Glomerular endothelial cell (primary cell): Measurements from ENCODE around the gene ARSD. TPM values are rescaled to one million over a fixed set of nuclear protein-coding genes. Genes with fewer than 3 reads are reported as not detected.
"Not testable (repeated sequence)": the region's sequence is repeated elsewhere in the genome, so short reads cannot be mapped to it uniquely, and the experiment has no call there.

ENCODE experiments used
- DNase-seq: peaks from one replicate; pipeline ENCODE4 v3.0.0-alpha.2; 2011; ENCODE audit warnings: low read depth, low spot score; ENCODE audit errors: extremely low read depth
- total RNA-seq: library from RNA; depleted of rRNA; stranded (reverse); fragments of >200 nt; gene quantifications from 2 replicates; pipeline ENCODE4 v1.2.3, GENCODE V29; 2015

Gene ARSD, protein sequence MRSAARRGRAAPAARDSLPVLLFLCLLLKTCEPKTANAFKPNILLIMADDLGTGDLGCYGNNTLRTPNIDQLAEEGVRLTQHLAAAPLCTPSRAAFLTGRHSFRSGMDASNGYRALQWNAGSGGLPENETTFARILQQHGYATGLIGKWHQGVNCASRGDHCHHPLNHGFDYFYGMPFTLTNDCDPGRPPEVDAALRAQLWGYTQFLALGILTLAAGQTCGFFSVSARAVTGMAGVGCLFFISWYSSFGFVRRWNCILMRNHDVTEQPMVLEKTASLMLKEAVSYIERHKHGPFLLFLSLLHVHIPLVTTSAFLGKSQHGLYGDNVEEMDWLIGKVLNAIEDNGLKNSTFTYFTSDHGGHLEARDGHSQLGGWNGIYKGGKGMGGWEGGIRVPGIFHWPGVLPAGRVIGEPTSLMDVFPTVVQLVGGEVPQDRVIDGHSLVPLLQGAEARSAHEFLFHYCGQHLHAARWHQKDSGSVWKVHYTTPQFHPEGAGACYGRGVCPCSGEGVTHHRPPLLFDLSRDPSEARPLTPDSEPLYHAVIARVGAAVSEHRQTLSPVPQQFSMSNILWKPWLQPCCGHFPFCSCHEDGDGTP
- 27.4 and 32.5 TPM in 2 replicates for total RNA-seq

DNA sequence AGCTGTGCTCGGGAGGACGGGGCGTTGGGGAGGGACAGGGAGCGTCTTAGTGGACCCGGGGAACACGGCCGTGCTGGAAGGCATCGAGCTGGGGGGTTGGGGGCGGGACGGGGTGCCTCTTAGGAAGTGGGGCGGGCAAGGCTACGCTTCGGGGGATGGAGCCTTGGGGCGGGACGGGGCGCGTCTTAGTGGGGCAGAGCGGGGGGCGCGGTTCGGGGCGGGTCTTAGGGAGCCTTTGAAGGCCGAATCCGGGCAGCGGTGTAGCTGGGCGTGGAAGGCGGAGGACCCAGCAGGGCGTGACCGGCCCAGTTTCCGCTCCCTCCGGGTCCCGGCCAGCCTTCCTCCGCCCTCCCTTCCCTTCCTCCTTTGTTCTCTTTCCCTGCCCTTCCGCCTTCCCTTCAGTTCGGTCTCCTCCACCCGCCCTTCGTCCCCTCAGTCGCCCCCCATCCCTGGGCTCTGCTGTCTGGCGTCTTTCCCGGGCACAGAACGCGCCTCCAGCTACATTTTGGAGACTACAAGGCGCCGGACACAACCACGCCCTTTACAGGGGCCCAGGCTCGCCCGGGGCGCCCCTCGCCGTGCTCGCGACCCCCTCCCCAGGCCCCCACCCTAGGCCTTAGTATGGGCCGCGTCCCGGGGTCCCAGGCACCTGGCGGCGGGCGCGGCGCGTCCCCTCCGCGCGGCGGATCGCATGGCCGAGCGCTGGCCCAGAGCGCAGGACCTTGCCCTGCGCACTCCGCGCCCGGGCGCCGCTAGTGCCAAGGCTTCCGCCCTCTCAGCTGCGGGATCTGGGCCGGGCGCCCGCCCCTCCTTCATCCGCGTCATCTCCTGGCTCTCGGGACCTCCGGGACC, at the start of gene ARSD:
Gene ARSD (minus strand): TSS at position 757 of the 852 bp plus-strand sequence. CDS start 64 bp downstream, at position 693.
- DNase-seq: no peak

DNA sequence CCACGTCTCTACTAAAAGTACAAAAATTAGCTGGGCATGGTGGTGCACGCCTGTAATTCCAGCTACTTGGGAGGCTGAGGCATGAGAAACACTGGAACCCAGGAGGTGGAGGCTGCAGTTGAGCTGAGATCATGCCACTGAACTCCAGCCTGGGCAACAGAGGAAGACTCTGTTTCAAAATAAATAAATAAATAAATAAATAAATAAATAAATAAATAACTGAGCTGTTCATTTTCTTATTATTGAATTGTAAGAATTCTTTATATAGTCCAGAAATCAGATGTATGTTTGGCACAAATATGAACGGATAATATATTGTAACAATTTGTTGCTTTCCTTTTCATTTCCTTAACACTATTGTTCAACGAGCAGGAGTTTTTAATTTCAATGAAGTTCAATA, 49.5 kb upstream of the ARSD start:
- not testable (repeated sequence) for DNase-seq

DNA sequence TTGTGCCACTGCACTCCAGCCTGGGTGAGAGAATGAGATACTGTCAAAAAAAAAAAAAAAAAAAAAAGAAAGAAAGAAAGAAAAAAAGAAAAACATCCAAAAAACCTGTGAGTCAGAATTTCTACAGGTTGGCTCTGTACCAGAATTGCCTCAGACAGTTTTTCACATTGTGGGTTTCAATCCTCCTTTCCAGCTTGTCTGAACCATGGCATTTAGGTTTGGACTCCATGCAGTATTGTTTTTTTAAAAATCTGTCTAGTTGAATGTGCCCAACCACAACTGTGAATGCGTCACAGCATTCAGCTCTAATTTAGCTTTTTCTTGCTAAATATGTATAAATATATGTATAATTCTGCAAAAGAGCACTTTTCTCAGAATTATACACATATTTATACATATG, 45.8 kb upstream of the ARSD start:
- DNase-seq: no peak

DNA sequence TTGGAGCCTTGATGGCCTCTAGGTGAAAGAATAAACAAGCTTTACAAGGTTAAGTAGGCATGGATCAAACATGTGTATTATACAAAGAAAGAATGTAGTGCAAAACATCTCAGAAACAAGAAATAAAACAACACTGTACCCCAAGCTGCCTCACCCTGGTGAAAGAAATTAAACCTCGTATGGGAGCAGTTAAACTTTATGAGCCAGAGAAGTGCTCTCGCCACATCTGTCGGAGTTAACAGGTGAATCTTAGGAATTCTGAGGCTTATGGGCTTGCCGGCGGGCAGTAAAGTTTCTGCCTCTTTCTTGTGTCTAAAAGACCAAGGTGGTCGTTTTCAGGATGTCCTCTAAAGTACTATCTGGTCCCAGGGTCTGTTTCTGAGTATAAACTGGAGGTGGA, 43.3 kb upstream of the ARSD start:
- DNase-seq: no peak

DNA sequence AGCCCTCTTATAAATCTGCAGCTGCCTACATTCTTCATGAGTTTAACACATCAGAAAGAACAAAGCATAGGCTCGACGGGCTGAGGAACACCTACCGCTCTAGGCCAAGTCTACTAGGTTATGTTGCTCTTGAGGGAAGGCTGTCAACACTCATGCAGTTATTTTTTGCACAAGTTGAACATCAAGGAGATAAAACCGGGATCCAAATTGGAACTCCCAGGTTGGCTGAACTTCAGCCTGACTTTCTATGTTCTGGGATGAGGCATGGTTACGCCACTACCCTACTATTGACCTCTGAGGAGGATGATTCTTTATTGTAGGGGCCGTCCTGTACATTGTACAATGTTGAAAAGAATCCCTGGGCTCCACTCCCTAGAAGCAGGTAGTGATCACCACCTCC, 39.9 kb upstream of the ARSD start:
- DNase-seq: no peak

DNA sequence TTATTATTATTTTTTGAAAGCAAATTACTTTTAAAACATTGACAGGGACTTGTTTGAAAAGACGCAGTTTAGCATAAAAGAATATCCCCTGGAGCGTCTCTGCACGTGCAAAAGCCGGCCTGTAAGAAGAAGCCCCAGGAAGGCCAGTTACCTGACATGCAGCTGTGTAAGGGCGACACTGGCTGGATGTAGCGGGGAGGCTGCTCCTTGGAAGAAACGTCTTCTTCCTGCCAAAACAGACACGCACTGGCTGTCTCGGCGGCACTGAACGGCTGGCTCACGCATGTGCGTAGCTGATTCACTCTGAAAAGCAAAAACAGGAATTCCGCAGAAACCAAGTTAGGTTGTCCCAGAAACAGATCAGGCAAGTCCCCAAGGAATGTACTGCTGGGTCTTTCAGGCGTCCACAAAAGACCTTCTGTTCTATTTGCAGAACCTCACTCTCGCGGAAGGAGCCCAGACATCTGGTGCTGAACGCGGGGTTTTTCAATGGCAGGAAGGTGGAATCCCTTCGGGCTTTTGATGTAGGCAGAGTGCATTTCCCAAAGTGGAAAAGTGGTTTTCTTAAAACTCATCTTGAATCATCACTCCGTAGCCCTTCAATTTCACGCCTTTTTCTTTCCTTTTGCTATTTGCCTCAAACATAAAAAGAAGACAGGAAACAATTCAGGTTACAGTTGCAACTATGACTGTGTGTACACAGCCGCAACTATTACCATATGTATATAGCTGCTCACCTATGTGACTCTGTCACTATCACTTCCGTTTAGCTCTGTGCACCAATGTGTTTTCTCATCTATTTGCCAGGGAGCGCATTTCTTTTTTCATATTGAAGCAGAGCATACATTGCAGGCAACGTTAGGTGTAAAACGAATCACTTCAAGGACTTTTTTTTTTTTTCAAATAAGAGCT, 39.1 kb upstream of the ARSD start:
- DNase-seq: no peak

DNA sequence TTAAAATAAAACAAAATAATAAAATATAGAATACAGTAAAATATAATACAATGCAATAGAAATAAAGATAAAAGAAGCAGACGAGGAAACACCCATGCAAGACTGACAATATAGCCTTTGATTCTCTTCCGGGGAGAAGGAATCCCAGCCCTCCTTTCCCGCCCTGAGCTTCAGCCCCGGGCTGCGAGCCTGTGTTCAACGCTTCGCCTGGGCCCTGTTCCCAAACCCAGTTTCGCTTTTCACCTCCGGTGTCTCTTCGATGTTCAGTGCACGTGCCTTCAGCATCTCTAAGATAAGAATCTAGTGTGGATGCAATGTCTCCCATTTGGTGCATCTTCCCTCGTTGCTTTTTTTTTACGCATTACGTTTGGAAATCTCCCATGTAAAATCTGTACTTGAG, 38.4 kb upstream of the ARSD start:
- DNase-seq: no peak

DNA sequence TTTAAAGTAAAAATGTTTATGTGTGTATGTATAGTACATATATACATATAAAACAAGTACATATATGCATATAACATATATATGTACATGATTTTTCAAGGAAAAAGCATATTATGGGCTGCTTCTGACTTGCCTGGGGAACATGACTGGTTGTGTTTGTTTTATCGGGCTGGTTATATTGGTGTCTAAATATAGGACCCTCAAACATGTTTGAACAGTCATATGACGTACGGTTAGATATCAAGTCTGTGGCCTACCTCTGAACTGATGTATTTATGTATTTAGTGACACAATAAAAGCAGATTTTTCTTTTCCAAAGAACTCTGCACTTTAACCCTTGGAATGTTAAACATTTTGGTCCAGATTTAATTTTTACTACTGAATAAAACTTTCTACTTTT, 37.9 kb upstream of the ARSD start:
- DNase-seq: no peak

DNA sequence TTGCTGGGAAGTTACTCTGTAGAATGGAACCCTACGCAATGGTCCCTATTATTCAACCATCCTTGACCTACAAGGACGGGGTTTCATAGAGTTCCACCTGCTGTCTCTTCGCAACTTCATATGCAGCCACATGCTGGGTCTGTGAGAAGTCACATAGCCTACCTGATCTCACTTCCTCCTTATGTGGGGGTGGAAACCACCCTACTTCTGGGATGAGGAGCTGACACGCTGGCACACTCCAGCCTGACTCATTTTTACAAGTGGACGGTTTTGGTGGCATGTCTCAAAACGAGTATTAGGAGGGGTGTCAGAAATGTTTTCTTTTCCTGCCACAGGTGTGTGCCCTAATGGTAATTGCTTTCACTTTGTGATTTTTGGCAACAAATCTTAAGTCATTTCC, 36.8 kb upstream of the ARSD start:
- no peak for DNase-seq

DNA sequence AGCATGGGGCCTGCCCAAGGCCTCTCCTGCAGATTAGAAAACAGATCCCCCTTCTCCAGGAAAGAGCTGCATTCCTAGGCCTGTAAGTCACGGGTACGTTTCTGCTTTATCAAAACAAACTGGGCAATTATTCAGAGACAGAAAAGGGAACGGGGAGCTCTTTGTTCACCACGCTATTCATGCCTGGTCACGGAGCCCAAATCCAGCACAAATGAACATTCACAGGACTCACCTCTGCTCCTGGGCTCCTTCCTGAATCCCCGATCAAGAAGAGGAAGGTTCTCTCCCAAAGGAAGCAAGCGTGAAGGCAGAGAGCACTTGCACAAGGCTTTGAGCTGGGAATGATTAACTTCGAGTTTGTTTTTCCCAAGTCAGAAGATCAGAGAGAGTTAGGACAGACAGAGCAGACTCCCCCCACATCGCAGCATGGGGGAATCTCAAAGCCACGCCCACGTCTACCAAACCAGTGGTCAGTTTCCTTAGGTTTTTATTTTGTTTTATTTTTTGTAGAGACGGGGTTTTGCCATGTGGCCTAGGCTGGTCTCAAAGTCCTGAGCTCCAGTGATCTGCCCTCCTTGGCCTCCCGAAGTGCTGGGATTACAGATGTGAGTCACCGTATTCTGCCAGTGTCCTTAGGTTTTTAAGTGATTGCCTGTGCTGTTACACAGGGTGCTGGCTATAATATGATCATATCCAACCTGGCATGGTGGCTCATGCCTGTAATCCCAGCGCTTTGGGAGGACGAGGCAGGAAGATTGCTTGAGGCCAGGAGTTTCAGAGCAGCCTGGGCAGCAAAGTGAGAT, 35.1 kb upstream of the ARSD start:
- peak; percentile 39 for DNase-seq

DNA sequence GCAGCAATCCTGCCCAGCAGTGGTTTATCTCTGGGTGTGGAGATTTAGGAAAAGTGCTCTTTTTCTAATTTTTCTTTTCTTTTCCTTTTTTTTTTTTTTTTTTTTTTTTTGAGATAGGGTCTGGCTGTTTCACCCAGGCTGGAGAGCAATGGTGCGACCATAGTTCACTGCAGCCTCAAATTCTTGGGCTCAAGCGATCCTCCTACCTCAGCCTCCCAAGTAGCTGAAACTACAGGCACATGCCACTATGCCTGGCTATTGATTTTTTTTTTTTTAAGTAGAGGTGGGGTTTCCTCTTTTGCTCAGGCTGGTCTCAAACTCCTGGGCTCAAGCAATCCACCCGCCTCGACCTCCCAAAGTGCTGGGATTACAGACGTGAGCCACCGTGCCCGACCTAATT, 34.3 kb upstream of the ARSD start:
- not testable (repeated sequence) for DNase-seq

DNA sequence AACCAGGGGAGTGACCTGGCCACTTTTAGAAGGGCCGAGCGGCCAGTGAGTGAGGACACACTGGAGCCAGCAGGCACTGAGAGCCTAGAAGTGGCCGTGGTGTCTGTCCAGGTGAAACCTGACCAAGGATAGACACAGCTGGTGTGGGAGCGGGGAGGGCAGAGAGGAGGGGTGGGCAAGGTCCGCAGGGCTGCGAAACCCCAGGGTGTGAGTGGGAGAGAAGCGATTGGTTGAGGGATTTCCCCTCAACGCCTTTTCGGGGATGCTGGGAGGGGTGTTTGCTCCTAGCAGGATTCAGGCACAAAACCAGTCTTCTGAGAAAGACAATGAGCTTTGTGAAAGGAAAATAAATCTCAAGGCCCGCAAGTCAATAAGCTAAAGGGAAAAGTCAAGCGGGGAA, 33.2 kb upstream of the ARSD start:
- DNase-seq: no peak

DNA sequence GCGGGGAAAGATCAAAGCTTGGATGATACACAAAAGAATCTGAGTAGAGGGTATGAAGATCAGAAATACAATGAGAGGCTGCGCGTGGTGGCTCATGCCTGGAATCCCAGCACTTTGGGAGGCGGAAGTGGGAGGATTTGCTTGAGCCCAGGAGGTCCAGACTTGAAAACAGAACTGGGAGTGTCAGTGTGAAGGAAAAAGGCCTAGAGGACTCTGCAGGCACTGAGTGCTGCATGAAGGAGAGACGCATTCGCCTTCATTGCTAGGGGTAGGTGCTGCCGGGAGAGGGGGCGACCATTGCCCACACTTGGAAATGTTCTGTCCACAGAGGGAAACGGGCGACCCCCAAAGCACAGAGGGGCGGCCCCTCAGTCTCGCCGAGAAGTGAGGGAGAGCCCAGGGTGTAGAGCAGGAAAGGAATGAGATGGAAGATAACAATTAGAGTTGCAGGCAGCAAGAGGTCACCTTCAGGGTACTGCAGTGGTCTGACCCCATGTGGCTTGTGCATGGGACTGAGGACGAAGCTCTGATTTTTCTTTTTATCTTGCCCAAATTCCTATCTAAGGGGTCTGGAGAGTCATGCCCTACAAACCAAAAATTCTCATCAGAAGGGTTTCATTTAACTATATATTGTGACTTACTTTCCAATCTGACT, 31.8 kb upstream of the ARSD start:
- DNase-seq: no peak

DNA sequence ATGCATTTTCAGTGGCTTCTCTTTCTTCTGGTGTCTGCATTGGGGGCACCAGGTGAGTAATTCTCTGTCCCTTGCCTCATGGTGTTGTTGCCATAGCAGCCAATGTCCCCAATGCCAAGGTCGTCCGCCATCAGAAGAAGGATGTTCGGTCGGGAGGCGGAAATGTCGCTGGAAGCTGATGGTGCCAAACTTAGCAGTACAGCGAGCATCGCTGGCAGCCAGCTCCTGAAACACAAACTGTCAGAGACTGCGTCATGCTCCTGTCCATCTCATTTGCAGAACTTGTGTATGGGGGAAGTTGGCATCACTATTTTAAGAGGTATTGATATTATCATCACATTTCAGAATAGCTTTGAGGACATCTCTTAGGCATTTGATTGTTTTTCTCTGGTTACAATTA, 29.1 kb upstream of the ARSD start:
- no peak for DNase-seq

DNA sequence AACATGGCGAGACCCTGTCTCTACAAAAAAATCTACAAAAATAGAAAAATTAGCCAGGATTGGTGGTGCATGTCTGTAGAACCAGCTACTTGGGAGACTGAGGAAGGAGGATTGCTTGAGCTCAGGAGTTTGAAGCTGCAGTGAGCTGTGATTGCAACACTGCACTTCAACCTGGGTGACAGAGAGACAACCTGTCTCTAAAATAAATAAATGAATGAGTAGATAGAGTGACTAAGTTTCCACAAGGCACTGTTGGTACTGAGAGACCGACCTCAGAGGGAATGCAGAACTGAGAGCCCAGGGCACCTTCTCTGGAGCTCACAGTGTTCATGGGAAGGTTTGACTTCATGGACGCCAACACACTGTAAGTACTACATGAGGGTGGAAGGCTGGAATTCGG, 26.7 kb upstream of the ARSD start:
- DNase-seq: no peak

DNA sequence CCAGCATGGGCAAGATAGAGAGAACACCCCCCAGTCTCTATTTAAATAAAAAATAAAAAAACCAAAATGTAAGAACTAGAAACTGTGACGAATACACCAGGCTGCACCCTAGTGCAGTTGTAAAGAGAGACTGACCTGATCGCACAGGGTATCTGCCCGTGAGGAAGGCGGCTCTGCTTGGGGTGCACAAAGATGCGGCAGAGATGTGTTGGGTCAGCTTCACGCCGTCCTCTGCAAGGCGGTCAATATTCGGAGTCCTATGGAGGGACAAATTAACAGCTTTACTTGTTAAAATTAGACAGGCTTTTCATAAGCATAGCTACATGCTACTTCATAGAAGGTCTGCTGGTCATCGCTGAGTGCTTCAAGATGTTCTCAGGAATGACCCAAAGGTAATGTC, 26.1 kb upstream of the ARSD start:
- no peak for DNase-seq

DNA sequence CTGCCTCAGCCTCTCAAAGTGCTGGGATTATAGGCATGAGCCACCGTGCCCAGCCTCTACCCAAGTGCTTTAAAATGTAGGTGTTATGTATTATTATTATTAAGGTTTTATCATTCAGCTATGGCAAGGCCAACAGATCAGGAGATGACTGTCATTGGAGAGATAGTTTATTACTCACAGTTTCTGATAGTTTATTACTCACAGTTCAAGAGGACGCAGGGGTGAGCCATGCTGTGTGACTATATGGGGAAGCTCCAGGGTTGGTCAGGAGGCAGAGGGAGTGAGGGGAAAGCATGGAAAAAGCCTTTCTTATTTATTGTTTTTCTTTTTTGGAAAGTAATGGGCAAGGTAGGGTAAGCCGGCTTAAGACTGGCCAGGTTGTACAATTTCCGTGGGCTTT, 25.4 kb upstream of the ARSD start:
- DNase-seq: no peak

DNA sequence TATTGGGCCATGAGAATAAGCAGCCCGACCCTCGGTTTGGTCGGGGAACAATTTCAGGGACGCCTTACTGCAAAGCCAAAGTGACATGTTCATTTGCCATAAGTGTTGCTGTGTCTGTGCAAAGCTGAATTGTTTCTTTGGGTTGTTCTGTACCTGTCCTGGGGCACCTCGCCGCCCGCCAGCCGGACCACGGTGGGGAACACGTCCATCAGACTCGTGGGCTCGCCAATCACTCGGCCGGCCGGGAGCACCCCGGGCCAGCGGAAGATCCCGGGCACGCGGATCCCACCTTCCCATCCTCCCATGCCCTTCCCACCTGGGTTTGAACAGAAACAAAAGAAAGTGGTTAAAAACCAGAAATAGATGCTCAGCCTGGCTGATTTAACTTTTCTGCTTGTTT, 8.8 kb upstream of the ARSD start:
- not testable (repeated sequence) for DNase-seq
